Glomerular visceral epithelial cell (primary cell): ENCODE measurements around the gene BANF2.
"Not testable (repeated sequence)": the region's sequence is repeated elsewhere in the genome, so short reads cannot be mapped to it uniquely, and the experiment has no call there.

Source experiments
- DNase-seq: peaks from one replicate; pipeline ENCODE4 v3.0.0-alpha.2; 2016; ENCODE audit errors: extremely low spot score

Gene BANF2

GRCh38 chr20:17699931-17700351, at the start of gene BANF2:
Gene BANF2 (plus strand): TSS chr20:17699966. CDS start chr20:17725026, 25,060 bp downstream.
- no peak for DNase-seq

GRCh38 chr20:17650301-17651128, 49.3 kb upstream of the BANF2 start:
- no peak for DNase-seq

GRCh38 chr20:17651129-17651759, 48.5 kb upstream of the BANF2 start:
- DNase-seq: no peak

- DNase-seq: no peak
Measured at GRCh38 chr20:17651760-17652388, 47.9 kb upstream of the BANF2 start.

GRCh38 chr20:17652411-17652810, 47.4 kb upstream of the BANF2 start:
- DNase-seq: no peak

GRCh38 chr20:17653835-17654648, 45.7 kb upstream of the BANF2 start:
- DNase-seq: no peak

- DNase-seq: peak; percentile 18
Measured at GRCh38 chr20:17654649-17655285, 45.0 kb upstream of the BANF2 start.

- DNase-seq: no peak
Measured at GRCh38 chr20:17655286-17655651, 44.5 kb upstream of the BANF2 start.

- DNase-seq: no peak
Measured at GRCh38 chr20:17655865-17656479, 43.8 kb upstream of the BANF2 start.

GRCh38 chr20:17657079-17657825, 42.5 kb upstream of the BANF2 start:
- no peak for DNase-seq

- no peak for DNase-seq
Measured at GRCh38 chr20:17657898-17658647, 41.7 kb upstream of the BANF2 start.

GRCh38 chr20:17658648-17658993, 41.1 kb upstream of the BANF2 start:
- DNase-seq: no peak

- not testable (repeated sequence) for DNase-seq
Measured at GRCh38 chr20:17659344-17659743, 40.4 kb upstream of the BANF2 start.

GRCh38 chr20:17659801-17660200, 40.0 kb upstream of the BANF2 start:
- no peak for DNase-seq

GRCh38 chr20:17660667-17661066, 39.1 kb upstream of the BANF2 start:
- no peak for DNase-seq

- DNase-seq: no peak
Measured at GRCh38 chr20:17661121-17661744, 38.5 kb upstream of the BANF2 start.

- DNase-seq: no peak
Measured at GRCh38 chr20:17662333-17663039, 37.3 kb upstream of the BANF2 start.

- DNase-seq: no peak
Measured at GRCh38 chr20:17663040-17663399, 36.7 kb upstream of the BANF2 start.

GRCh38 chr20:17663486-17663885, 36.3 kb upstream of the BANF2 start:
- peak; percentile 15 for DNase-seq
